ENCODE data around the gene TMEM39A.

Gene TMEM39A

DNA sequence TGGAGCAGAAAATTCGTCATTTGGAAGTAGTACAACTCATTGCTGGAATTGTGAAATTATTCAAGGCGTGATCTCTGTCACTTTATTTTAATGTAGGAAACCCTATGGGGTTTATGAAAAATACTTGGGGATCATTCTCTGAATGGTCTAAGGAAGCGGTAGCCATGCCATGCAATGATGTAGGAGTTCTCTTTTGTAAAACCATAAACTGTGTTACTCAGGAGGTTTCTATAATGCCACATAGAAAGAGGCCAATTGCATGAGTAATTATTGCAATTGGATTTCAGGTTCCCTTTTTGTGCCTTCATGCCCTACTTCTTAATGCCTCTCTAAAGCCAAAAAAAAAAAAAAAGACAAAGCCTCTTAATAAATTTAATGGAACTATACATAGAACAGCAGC lies 29.4 kb upstream of the TMEM39A start:
- H3K36me3 ChIP-seq (ENCODE audit: control insufficient read depth, insufficient read depth, low read length) = peaks cover 21% of the 10 kb centered on the region
- no peak overlapping the region for H3K4me3 ChIP-seq (ENCODE audit: low read depth, low read length)
- H3K27me3 ChIP-seq (ENCODE audit: control insufficient read depth, insufficient read depth, low read length) = no peaks in the 10 kb centered on the region
- H3K9me3 ChIP-seq (ENCODE audit: control insufficient read depth, insufficient read depth, low read length) = no peaks in the 10 kb centered on the region
- H3K27ac ChIP-seq (ENCODE audit: low read depth, low read length) = no peak overlapping the region
- peaks cover 4% of the 10 kb centered on the region; the same call in 1 of the 2 replicates for H3K4me1 ChIP-seq (ENCODE audit: control insufficient read depth, insufficient read depth, low read length)
- no peak overlapping the region for H3K9ac ChIP-seq (ENCODE audit: low read depth, low read length)

DNA sequence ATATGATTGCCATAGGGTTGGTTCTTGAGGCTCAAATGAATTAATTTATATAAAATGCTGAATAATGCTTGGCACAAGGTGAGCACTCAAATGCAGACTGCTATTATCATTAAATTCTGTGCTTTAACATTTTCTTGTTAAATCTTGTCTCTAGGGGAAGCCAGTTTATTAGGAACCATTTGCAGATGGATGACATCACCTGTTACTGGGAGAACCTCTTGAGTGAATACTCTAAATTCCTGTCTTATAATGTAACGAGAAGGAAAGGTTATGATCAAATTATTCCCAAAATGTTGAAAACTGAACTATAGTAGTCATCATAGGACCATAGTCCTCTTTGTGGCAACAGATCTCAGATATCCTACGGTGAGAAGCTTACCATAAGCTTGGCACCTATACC lies 28.7 kb upstream of the TMEM39A start:
- Histone ChIP-seq H3K9me3 (ENCODE audit: control insufficient read depth, insufficient read depth, low read length) (no peaks in the 10 kb centered on the region), H3K36me3 (ENCODE audit: control insufficient read depth, insufficient read depth, low read length) (peaks cover 24% of the 10 kb centered on the region), H3K4me3 (ENCODE audit: low read depth, low read length) (no peak overlapping the region), H3K4me1 (ENCODE audit: control insufficient read depth, insufficient read depth, low read length) (no peaks in the 10 kb centered on the region), H3K27ac (ENCODE audit: low read depth, low read length) (no peak overlapping the region), H3K27me3 (ENCODE audit: control insufficient read depth, insufficient read depth, low read length) (no peaks in the 10 kb centered on the region), H3K9ac (ENCODE audit: low read depth, low read length) (no peak overlapping the region)

DNA sequence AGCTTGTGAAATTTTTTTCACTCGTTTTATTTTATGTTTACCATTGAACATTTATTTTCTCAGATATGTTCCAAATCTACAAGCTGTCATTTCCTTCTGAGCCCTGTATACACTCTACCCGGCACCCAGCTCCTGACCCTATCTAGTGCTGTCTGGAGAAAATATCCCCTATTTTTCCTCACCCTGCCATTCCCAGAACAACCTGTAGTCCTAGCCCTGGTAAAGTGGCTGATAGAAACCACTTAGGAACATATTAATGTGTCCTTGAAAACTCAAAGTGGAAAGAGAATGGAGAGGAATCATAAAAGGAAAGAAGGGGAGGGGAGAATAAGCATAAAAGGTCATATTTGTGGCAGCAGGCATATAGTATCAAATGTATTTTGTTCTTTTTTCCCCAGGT lies 26.7 kb upstream of the TMEM39A start:
- peaks cover 43% of the 10 kb centered on the region for H3K36me3 ChIP-seq (ENCODE audit: control insufficient read depth, insufficient read depth, low read length)

DNA sequence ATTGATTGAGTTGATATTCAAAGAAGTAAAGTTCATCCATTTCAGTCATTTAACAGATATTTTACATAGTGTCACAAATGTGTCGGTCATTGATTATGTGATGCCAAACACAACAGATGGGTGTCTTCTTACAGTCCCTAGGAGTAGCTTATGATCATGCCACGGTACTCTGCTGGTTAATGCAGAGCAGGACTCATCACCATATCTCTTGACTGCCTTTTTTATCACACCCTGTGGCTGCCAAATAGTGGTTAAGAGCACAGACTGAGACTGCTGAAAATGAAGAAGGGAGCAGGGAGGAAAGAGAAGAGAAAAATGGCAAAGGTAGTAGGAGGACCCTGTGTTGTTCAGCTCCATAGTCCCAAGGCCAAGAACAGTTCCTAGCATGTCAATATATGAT lies 22.1 kb upstream of the TMEM39A start:
- Histone ChIP-seq H3K9ac (ENCODE audit: low read depth, low read length) (no peak overlapping the region), H3K36me3 (ENCODE audit: control insufficient read depth, insufficient read depth, low read length) (peaks cover 57% of the 10 kb centered on the region), H3K9me3 (ENCODE audit: control insufficient read depth, insufficient read depth, low read length) (no peaks in the 10 kb centered on the region), H3K4me3 (ENCODE audit: low read depth, low read length) (no peak overlapping the region), H3K4me1 (ENCODE audit: control insufficient read depth, insufficient read depth, low read length) (no peaks in the 10 kb centered on the region), H3K27me3 (ENCODE audit: control insufficient read depth, insufficient read depth, low read length) (no peaks in the 10 kb centered on the region), H3K27ac (ENCODE audit: low read depth, low read length) (no peak overlapping the region)

More for the DNA sequence above, 26.7 kb upstream of the TMEM39A start:
- H3K9me3 ChIP-seq (ENCODE audit: control insufficient read depth, insufficient read depth, low read length) = no peaks in the 10 kb centered on the region
- no peaks in the 10 kb centered on the region for H3K27me3 ChIP-seq (ENCODE audit: control insufficient read depth, insufficient read depth, low read length)
- no peak overlapping the region for H3K9ac ChIP-seq (ENCODE audit: low read depth, low read length)
- no peaks in the 10 kb centered on the region for H3K4me1 ChIP-seq (ENCODE audit: control insufficient read depth, insufficient read depth, low read length)
- H3K27ac ChIP-seq (ENCODE audit: low read depth, low read length) = no peak overlapping the region
- no peak overlapping the region for H3K4me3 ChIP-seq (ENCODE audit: low read depth, low read length)

DNA sequence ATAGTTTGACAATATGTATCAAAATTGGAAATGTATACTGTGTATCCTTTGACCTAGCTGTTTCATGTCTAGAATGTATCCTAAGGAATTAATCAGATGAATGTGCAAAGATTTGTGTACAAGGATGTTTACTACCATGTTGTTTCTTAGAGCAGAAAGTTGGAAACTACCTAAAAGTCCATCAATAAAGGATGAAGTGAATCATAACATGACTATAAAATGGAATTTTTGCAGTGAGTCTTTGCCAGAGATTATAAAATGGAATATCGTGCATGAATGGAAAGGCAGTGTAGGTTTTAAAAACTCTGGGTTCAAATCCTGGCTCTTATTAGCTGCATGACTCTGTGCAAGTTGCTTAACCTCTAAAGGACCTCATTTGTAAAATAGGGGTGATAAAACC lies 19.7 kb upstream of the TMEM39A start:
- Histone ChIP-seq H3K9me3 (ENCODE audit: control insufficient read depth, insufficient read depth, low read length) (no peaks in the 10 kb centered on the region), H3K36me3 (ENCODE audit: control insufficient read depth, insufficient read depth, low read length) (peaks cover 60% of the 10 kb centered on the region), H3K4me3 (ENCODE audit: low read depth, low read length) (no peak overlapping the region), H3K27ac (ENCODE audit: low read depth, low read length) (no peak overlapping the region), H3K27me3 (ENCODE audit: control insufficient read depth, insufficient read depth, low read length) (no peaks in the 10 kb centered on the region), H3K4me1 (ENCODE audit: control insufficient read depth, insufficient read depth, low read length) (no peaks in the 10 kb centered on the region), H3K9ac (ENCODE audit: low read depth, low read length) (no peak overlapping the region)

DNA sequence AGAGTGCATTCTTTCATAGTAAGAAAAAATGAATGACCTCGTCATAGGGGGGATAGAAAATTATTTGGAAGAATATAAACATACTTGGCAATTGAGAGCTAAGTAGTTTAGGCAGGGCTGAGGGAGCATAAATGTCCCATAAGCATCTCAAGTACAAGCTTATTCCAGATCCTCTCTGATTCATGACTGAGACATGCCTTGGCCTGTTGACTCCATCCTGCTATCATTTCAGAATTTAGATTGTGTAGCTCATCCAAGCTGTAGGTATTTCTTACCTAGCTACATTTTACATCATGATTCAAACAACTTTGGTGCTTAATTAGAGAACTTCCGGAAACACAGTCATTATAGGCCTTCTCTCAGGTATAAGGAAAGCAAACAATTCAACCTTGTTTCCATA lies 17.7 kb upstream of the TMEM39A start:
- Histone ChIP-seq H3K4me1 (ENCODE audit: control insufficient read depth, insufficient read depth, low read length) (no peaks in the 10 kb centered on the region), H3K36me3 (ENCODE audit: control insufficient read depth, insufficient read depth, low read length) (peaks cover 59% of the 10 kb centered on the region), H3K4me3 (ENCODE audit: low read depth, low read length) (no peak overlapping the region), H3K9me3 (ENCODE audit: control insufficient read depth, insufficient read depth, low read length) (no peaks in the 10 kb centered on the region), H3K27ac (ENCODE audit: low read depth, low read length) (no peak overlapping the region), H3K9ac (ENCODE audit: low read depth, low read length) (no peak overlapping the region), H3K27me3 (ENCODE audit: control insufficient read depth, insufficient read depth, low read length) (no peaks in the 10 kb centered on the region)

DNA sequence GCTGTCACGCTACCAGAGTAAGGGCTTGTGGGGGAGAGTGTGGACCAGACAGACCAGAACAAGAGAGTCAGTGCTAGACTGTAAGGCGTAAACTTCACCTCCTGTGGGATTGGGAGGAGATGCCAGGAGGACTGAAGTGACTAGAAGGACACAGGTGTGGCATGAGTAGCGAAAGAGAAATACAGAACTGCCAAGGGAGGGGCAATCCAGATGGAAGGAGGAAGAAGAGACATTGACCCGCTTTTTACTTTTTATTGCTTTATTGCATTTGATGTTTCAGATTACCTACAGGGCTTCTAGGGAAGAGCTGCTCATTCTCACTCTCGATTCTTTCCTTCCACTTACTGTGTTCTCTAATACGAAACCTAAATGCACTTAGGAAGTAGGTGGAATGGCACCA lies 7.5 kb upstream of the TMEM39A start:
- H3K4me3 ChIP-seq (ENCODE audit: low read depth, low read length) = no peak overlapping the region

DNA sequence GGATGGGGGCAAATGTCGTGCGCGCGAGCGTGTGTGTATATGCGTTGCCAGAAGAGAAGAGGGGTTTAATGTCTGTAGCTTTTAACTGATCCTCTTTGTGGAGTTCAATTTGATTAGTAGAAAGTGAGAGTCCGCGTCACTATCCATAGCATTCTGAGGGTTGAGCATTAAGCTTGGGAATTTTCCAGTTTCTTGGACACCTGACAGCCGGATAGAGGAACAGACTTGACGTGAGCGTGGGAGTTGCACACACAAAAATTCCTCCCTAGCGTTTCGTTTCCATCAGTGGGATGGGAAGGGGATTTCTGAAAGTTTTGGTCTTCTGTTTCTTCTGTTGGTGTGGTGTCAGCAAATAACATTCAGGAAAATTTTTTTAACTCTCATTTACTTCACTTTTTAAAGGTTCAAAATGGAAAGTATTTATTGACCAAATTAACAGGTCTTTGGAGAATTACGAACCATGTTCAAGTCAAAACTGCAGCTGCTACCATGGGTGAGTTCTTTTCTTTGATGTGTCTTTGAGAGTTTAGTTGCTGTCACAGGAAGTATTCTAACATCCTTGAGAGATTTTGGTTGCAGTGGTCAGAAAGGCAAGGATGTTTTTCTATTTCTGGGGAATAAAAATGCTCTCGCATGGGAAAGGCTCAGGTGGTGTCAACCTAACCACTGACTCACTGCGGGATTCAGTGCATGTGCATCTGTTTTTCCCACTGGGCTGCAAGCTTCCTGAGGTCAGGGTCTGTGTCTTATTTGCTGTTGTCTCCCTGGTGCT lies 6.2 kb upstream of the TMEM39A start:
- Histone ChIP-seq H3K36me3 (ENCODE audit: control insufficient read depth, insufficient read depth, low read length) (peaks cover 25% of the 10 kb centered on the region), H3K4me1 (ENCODE audit: control insufficient read depth, insufficient read depth, low read length) (peaks cover 5% of the 10 kb centered on the region; the same call in 1 of the 2 replicates), H3K9me3 (ENCODE audit: control insufficient read depth, insufficient read depth, low read length) (no peaks in the 10 kb centered on the region), H3K9ac (ENCODE audit: low read depth, low read length) (peak overlapping the region; percentile 81), H3K4me3 (ENCODE audit: low read depth, low read length) (peak overlapping the region; percentile 90), H3K27ac (ENCODE audit: low read depth, low read length) (peak overlapping the region; percentile 84), H3K27me3 (ENCODE audit: control insufficient read depth, insufficient read depth, low read length) (no peaks in the 10 kb centered on the region)

More for the DNA sequence above, 7.5 kb upstream of the TMEM39A start:
- Histone ChIP-seq H3K9ac (ENCODE audit: low read depth, low read length) (no peak overlapping the region), H3K27me3 (ENCODE audit: control insufficient read depth, insufficient read depth, low read length) (no peaks in the 10 kb centered on the region), H3K27ac (ENCODE audit: low read depth, low read length) (no peak overlapping the region), H3K36me3 (ENCODE audit: control insufficient read depth, insufficient read depth, low read length) (peaks cover 25% of the 10 kb centered on the region), H3K4me1 (ENCODE audit: control insufficient read depth, insufficient read depth, low read length) (peaks cover 5% of the 10 kb centered on the region; the same call in 1 of the 2 replicates), H3K9me3 (ENCODE audit: control insufficient read depth, insufficient read depth, low read length) (no peaks in the 10 kb centered on the region)

DNA sequence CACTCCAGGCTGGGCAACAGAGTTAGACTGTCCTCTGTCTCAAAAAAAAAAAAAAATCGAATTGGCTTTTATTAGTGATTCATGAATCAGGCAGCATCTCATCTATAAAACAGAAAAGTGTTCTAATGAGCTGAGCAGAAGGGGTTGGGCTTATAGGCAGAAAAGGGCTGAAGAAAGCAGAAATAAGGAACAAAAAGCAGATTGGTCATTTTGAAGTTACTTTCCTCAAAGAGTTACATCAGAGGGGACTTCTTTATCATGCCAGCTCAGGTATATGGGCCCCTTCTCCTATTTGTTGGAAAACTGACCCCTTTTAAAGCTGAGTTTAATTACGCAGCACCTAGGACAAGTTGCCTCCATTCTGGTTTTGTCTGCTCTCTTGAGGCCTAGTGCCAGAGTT lies 4.6 kb upstream of the TMEM39A start:
- H3K9ac ChIP-seq (ENCODE audit: low read depth, low read length) = no peak overlapping the region
- H3K27me3 ChIP-seq (ENCODE audit: control insufficient read depth, insufficient read depth, low read length) = no peaks in the 10 kb centered on the region
- H3K36me3 ChIP-seq (ENCODE audit: control insufficient read depth, insufficient read depth, low read length) = peaks cover 18% of the 10 kb centered on the region
- H3K4me1 ChIP-seq (ENCODE audit: control insufficient read depth, insufficient read depth, low read length) = peaks cover 10% of the 10 kb centered on the region
- H3K4me3 ChIP-seq (ENCODE audit: low read depth, low read length) = peak overlapping the region; percentile 90
- H3K27ac ChIP-seq (ENCODE audit: low read depth, low read length) = no peak overlapping the region
- no peaks in the 10 kb centered on the region for H3K9me3 ChIP-seq (ENCODE audit: control insufficient read depth, insufficient read depth, low read length)

DNA sequence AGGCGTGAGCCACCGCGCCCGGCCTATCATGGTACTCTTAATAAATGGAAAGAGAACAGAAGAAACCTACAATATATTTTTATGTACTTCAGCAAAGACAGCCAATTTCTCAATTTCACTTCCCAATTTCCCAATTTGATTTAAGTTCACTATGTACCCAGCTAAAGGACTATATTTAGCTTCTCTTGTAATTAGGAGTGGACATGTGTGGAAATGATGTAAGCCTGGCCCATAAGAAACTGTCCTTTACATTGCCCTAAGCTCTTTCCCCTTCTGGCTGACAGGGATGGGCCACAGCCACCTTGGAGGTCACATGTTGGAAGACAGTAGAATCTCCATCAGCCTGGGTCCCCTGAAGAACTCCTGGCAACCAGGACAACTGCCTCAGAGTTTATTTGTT lies 6.2 kb downstream of the TMEM39A start:
- Histone ChIP-seq H3K4me1 (ENCODE audit: control insufficient read depth, insufficient read depth, low read length) (peaks cover 5% of the 10 kb centered on the region; the same call in 1 of the 2 replicates), H3K4me3 (ENCODE audit: low read depth, low read length) (no peak overlapping the region), H3K36me3 (ENCODE audit: control insufficient read depth, insufficient read depth, low read length) (peaks cover 98% of the 10 kb centered on the region), H3K9ac (ENCODE audit: low read depth, low read length) (no peak overlapping the region), H3K9me3 (ENCODE audit: control insufficient read depth, insufficient read depth, low read length) (no peaks in the 10 kb centered on the region), H3K27ac (ENCODE audit: low read depth, low read length) (no peak overlapping the region), H3K27me3 (ENCODE audit: control insufficient read depth, insufficient read depth, low read length) (no peaks in the 10 kb centered on the region)

DNA sequence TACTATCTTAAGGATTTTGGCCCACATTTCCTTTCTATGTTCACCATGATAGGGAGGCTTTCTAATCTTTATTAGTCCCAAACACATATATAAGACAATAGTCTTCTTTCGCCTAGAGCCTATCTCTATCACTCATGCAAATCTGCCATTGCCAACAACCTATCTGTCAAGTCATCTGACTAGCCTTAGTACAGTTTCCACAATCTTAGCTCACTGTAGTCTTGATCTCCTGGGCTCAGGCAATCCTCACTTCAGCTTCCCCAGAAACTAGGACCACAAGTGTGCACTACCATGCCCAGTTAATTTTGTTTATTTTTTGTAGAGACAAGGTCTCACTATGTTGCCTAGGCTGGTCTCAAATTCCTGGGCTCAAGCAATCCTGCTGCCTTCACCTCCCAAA lies 6.9 kb downstream of the TMEM39A start:
- H3K4me1 ChIP-seq (ENCODE audit: control insufficient read depth, insufficient read depth, low read length) = no peaks in the 10 kb centered on the region
- no peak overlapping the region for H3K27ac ChIP-seq (ENCODE audit: low read depth, low read length)
- H3K4me3 ChIP-seq (ENCODE audit: low read depth, low read length) = no peak overlapping the region
- no peaks in the 10 kb centered on the region for H3K27me3 ChIP-seq (ENCODE audit: control insufficient read depth, insufficient read depth, low read length)
- H3K9me3 ChIP-seq (ENCODE audit: control insufficient read depth, insufficient read depth, low read length) = no peaks in the 10 kb centered on the region
- H3K9ac ChIP-seq (ENCODE audit: low read depth, low read length) = no peak overlapping the region
- H3K36me3 ChIP-seq (ENCODE audit: control insufficient read depth, insufficient read depth, low read length) = peaks cover 96% of the 10 kb centered on the region
